Stimulated activated CD8-positive, alpha-beta memory T cell treated with anti-CD3 and anti-CD28 coated beads, Interleukin-7, amount 100 ng/mL, for 24 hours (primary cell): ENCODE results near the gene MAMDC4.
"Not testable (repeated sequence)": the region's sequence is repeated elsewhere in the genome, so short reads cannot be mapped to it uniquely, and the experiment has no call there.

Source experiments
- DNase-seq: peaks from one replicate; pipeline ENCODE4 v3.0.0-alpha.2; 2020; ENCODE audit warnings: low read depth

Gene MAMDC4

GRCh38 chr9:136825295-136826187 is 26.6 kb upstream of the MAMDC4 start:
- no peak for DNase-seq

GRCh38 chr9:136826188-136826541 is 26.0 kb upstream of the MAMDC4 start:
- no peak for DNase-seq

- no peak for DNase-seq
Measured at GRCh38 chr9:136826703-136827582, 25.2 kb upstream of the MAMDC4 start.

- DNase-seq = no peak
Measured at GRCh38 chr9:136827794-136828473, 24.2 kb upstream of the MAMDC4 start.

- DNase-seq = no peak
Measured at GRCh38 chr9:136828474-136829140, 23.5 kb upstream of the MAMDC4 start.

GRCh38 chr9:136829412-136829811 is 22.7 kb upstream of the MAMDC4 start:
- no peak for DNase-seq

GRCh38 chr9:136829981-136830885 is 21.9 kb upstream of the MAMDC4 start:
- no peak for DNase-seq

- no peak for DNase-seq
Measured at GRCh38 chr9:136831002-136831719, 21.0 kb upstream of the MAMDC4 start.

GRCh38 chr9:136831720-136832104 is 20.4 kb upstream of the MAMDC4 start:
- DNase-seq = no peak

GRCh38 chr9:136832581-136832980 is 19.6 kb upstream of the MAMDC4 start:
- DNase-seq = no peak

- DNase-seq = not testable (repeated sequence)
Measured at GRCh38 chr9:136833381-136834048, 18.6 kb upstream of the MAMDC4 start.

- no peak for DNase-seq
Measured at GRCh38 chr9:136835162-136835931, 16.8 kb upstream of the MAMDC4 start.

GRCh38 chr9:136835932-136836904 is 15.9 kb upstream of the MAMDC4 start:
- no peak for DNase-seq

GRCh38 chr9:136837146-136837855 is 14.8 kb upstream of the MAMDC4 start:
- no peak for DNase-seq

GRCh38 chr9:136837856-136838277 is 14.3 kb upstream of the MAMDC4 start:
- not testable (repeated sequence) for DNase-seq

- DNase-seq = no peak
Measured at GRCh38 chr9:136838314-136839228, 13.6 kb upstream of the MAMDC4 start.
